Stimulated activated CD8-positive, alpha-beta memory T cell treated with anti-CD3 and anti-CD28 coated beads, Interleukin-15, amount 100 ng/mL, for 48 hours (primary cell): ENCODE measurements around the gene ERCC6L2.

Experiments used
- DNase-seq, 2 donors: peaks; one replicate each; pipeline ENCODE4 v3.0.0-alpha.2; 2020; ENCODE audit warnings: low read depth in 2 of 2

The ERCC6L2 gene

GRCh38 chr9:95924987-95925386, 49.5 kb downstream of the ERCC6L2 start:
- DNase-seq = no peak

DNA sequence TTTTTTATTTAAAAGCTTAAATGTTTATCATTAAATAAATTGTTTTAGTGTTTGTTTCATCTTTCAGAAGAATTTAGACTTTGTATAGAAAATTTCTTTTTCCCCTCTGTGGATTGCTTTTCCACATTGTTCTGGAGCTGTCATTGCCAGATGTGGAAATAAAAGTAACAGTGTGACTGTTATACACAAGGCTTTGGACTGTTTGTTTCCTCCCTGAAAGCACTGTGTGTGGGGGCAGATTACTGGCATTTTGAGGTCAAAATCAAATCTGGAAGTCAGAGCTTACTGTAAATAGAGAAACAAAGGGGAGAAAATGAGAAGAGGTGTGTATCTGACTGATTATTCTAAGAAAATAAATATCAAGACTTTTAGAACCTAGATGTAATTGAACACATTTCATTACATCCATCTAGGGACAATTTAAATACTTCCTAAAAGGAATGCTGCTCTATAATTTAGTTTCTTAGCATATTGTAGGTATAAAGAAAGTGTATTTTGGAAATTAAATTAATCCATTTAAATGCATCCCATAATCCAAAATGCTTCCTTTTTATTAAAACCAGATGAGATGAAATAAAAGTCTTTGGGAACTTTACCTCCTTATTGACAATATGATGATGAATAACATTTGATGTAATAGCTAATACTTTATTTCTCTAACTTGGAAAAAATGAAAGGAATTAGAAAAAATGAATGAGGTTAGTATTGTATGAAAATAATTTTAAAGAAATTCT, 51.9 kb downstream of the ERCC6L2 start:
- no peak for DNase-seq

- no peak for DNase-seq
Observed at GRCh38 chr9:95930277-95930676, 54.8 kb downstream of the ERCC6L2 start.

GRCh38 chr9:95935861-95936578, 60.5 kb downstream of the ERCC6L2 start:
- DNase-seq = no peak

DNA sequence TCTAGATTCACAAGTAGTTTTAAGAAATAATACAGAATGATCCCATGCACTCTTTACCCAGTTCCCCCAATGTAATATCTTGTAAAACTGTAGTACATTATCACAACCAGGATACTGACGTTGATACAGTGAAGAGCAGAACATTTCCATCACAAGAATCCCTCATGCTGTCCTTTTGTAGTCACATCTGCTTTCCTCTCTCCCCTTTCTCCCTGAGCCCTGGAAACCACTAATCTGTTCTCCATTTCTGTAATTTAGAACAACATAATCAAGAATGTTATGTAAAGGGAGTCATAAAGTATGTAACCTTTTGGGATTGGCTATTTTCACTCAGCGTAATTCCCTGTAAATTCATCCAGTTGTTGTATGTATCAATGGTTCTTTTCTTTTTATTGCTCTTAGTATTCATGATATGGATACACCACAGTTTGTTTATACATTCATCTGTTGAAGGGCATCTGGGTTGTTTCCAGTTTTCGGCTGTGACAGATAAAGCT, 61.1 kb downstream of the ERCC6L2 start:
- no peak for DNase-seq

DNA sequence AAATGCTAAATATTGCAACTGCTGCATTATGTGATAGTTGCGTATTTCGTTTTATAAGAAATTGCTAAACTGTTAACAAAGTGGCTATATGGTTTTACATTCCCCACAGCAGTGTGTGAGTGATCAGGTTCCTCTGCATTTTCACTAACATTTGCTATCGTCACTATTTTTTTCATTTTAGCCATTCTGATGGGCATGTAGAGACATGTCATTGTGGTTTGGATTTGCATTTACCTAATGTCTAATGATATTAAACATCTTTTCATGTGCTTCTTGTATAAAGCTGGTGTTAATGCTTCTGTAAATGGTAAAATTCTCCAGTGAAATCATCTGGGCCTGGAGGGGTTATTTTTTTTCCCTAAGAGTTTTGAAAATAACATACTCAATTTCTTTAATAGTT, 61.6 kb downstream of the ERCC6L2 start:
- no peak for DNase-seq

GRCh38 chr9:95938724-95939123, 63.2 kb downstream of the ERCC6L2 start:
- no peak for DNase-seq

DNA sequence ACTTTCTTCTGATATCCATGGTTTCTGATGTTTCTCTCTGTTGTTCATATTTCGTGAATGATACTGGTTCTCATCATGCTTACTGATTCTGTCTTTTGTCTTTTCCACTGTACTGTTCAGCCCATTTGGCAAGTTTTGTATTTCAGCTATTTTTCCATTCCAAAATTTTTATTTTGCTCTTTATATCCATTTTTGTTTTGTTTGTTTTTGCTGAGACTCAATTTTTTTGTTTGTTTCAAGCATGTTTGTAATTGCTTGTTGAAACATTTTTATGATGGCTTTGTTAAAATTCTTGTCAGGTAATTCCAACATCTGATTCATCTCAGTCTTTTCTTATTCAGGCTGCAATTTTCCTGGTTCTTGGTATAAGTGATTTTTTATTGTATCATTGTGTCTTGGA, 64.0 kb downstream of the ERCC6L2 start:
- no peak for DNase-seq

GRCh38 chr9:95940265-95940664, 64.8 kb downstream of the ERCC6L2 start:
- no peak for DNase-seq

GRCh38 chr9:95942016-95942415, 66.5 kb downstream of the ERCC6L2 start:
- no peak for DNase-seq

DNA sequence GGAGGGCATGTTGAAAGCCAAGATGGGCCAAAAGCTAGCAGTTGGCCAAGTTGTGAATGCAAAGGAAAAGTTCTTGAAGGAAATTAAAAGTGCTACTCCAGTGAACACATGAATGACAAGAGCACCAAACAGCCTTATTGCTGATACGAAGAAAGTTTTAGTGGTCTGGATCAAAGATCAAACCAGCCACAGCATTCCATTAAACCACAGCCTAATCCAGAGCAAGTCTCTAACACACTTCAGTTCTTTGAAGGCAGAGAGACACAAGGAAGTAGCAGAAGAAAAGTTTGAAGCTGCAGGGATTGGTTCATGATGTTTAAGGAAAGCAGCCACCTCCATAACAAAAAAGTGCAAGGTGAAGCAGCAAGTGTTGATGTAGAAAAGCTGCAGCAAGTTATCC, 71.6 kb downstream of the ERCC6L2 start:
- no peak for DNase-seq

GRCh38 chr9:95952471-95952870, 77.0 kb downstream of the ERCC6L2 start:
- DNase-seq = no peak

- DNase-seq = no peak
Observed at GRCh38 chr9:95953986-95954385, 78.5 kb downstream of the ERCC6L2 start.

- DNase-seq = no peak
Observed at GRCh38 chr9:95954940-95955339, 79.4 kb downstream of the ERCC6L2 start.

DNA sequence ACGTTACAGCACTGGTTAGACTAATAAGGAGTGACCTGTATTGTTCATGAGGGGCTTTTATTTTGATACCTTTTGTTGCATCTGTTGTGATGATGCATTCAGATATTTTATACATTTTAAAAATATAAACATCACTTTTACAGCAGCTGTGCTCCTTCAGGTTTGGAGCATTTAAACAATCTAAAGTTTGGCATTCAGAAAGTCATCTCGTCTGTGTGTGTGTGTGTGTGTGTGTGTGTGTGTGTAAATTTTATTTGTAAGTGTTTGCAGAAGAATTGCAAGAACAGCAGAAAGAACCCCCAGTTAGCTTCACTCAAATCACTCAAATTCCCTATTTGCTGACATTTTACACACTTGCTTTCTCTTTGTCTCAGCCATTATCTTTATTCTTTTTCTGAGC, 87.4 kb downstream of the ERCC6L2 start:
- DNase-seq = no peak

DNA sequence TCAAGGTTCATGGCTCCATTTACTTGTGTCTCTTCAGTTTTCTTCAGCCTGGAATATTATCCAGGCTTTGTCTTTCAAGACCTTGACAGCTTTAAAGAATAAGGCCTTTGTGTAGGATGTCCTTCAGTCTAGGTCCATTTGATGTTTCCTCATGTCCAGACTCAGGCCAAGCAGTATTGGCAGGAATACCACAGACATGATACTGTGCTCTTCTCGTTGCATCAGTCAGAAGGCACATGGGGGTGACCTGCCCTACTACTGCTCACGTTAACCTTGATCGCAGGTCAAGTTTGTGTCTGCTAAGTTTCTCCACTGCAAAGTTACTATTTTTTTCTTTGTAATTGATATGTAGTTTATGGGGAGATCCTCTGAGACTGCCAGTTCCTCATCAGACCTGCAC, 88.2 kb downstream of the ERCC6L2 start:
- no peak for DNase-seq

DNA sequence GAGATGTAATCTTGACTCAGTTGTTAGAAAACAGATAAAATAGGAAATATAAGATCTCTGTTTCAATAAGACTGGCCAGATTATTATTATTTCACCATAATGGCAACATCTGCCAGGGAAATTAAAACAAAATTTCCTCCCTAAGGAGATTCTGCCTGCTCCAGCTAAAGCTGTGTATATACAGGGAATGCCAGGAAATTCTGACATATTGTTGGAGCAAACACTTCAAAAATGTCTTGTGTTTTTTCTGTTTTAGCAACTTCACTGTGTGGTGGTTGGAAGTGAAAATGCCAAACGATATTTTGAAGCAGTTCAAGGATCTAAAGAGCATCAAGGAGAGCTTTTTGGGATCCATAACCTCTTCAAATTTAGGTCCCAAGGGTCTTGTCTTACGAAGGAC, 90.8 kb downstream of the ERCC6L2 start:
- no peak for DNase-seq

DNA sequence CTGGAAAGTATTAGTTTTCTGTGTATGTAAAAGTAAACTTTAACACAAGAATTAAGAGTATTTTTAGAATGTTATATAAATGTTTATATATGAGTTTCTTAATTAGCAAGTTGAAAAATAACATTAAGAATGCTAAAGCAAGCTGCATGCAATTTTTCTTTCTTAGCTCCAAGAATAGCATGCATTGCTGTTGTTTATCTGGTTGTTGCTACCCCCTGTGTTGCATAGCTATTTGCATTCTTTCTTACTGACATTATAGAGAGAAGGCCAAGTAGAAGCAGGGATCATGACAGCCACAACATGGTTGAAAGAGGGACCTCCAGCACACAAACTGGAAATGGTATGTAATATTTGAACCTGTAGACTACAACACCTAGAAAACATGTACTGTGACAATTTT, 94.8 kb downstream of the ERCC6L2 start:
- DNase-seq = no peak

- DNase-seq = no peak
Observed at GRCh38 chr9:95971815-95972214, 96.3 kb downstream of the ERCC6L2 start.

DNA sequence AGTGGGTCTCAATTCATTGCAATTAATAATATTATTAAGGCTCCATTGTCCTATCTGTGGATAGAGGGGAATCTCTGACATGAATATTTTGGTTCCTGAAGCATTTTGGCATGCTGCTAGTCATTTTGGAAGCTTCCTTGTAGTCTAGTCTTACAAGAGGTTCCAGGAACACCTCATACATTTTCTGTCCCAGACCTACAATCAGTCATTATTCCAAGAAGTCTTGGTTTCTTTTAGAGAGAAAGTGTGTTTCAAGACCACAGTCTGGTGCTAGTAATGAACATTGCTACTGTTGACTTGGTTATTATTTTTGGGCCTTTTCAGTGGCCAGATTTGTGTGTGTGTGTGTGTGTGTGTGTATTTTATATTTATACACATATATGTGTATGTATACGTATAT, 98.9 kb downstream of the ERCC6L2 start:
- DNase-seq = no peak

GRCh38 chr9:95977371-95977770, 101.9 kb downstream of the ERCC6L2 start:
- no peak for DNase-seq

DNA sequence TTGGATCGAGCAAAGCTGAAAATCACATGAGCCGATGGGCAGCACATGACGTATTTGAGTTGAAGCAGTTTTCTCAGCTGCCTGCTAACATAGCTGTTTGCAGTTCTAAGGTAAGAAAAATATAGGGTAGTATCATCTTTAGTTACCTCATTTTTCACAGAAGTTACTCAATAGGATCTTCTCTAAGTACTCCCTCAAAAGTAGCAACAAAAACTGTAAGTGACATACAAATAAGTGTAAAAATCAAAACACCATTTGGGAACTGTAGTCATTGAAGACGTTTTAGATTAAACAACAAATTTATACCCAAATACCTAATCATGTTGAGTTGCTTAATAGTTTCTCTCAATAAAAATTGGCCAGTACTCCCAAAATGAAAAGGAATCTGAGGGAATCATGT, 102.6 kb downstream of the ERCC6L2 start:
- DNase-seq = no peak

GRCh38 chr9:95979446-95979845, 104.0 kb downstream of the ERCC6L2 start:
- no peak for DNase-seq
